Measurements from ENCODE around the gene RPS18. TPM values are rescaled to one million over a fixed set of nuclear protein-coding genes. Genes with fewer than 3 reads are reported as not detected.
A peak's percentile ranks its signal among the peaks of the same experiment; 100 is the strongest.
"Not testable (repeated sequence)": the region's sequence is repeated elsewhere in the genome, so short reads cannot be mapped to it uniquely, and the experiment has no call there.

The RPS18 gene
- 4,710 and 5,877 TPM in 2 replicates for total RNA-seq

GRCh38 chr6:33271468-33272274 is at the start of gene RPS18, which contains the start of gene VPS52:
RPS18 (plus strand) TSS chr6:33272075; CDS start chr6:33272120, 45 bp downstream.
VPS52 (minus strand) TSS chr6:33271876; CDS start chr6:33271675, 201 bp downstream.
- DNase-seq = peak; percentile 79
- intact Hi-C loops (cut with micrococcal nuclease) = loop anchor here (1.0 to 5.0 kb wide), 9 partner anchors 18 to 516 kb away; partner anchors contain the start of genes CUTA, LEMD2, PFDN6 and RING1
- Mint-ChIP-seq H3K4me3 (peak within 1 kb of the TSS; percentile 100), H3K9me3 (no peaks in the 10 kb centered on the region), H3K4me1 (peaks cover 59% of the 10 kb centered on the region), H3K27me3 (no peaks in the 10 kb centered on the region), H3K36me3 (ENCODE audit: low read depth) (peaks cover 86% of the 10 kb centered on the region), H3K27ac (peak within 1 kb of the TSS; percentile 100)
- POLR2A ChIA-PET = interaction anchor here (0.6 to 3.9 kb wide), 50 partner anchors 10 to 1606 kb away, joined by 3 to 80 read pairs (median 5); partner anchors contain the start of genes ABHD16A, BAK1, CSNK2B and CUTA
- TF ChIP-seq CTCF (IDR thresholded peaks at IDR 0.05) = no peak
- CTCF ChIA-PET = interaction anchor here (1.0 to 2.0 kb wide), 5 partner anchors 17 to 272 kb away, joined by 3 to 11 read pairs (median 6); partner anchors contain the start of genes PFDN6 and WDR46
- ATAC-seq (ENCODE audit: low read depth) = peak; percentile 84

GRCh38 chr6:33226503-33227120 is 45.3 kb upstream of the RPS18 start:
- H3K27ac Mint-ChIP-seq; intact Hi-C loops (cut with micrococcal nuclease); DNase-seq; ATAC-seq (ENCODE audit: low read depth); POLR2A ChIA-PET; H3K36me3 Mint-ChIP-seq (ENCODE audit: low read depth); H3K9me3 Mint-ChIP-seq; H3K4me1 Mint-ChIP-seq; H3K4me3 Mint-ChIP-seq: not testable (repeated sequence)
- CTCF ChIA-PET = interaction anchor here (1.2 kb wide), 1 partner anchor 20 kb away, joined by 3 read pairs; no protein-coding TSS in a partner anchor
- peaks cover 34% of the 10 kb centered on the region for H3K27me3 Mint-ChIP-seq

GRCh38 chr6:33235221-33235634 is 36.6 kb upstream of the RPS18 start:
- ChIA-PET POLR2A (interaction anchor here (0.7 to 1.2 kb wide), 2 partner anchors 29 to 36 kb away, joined by 3 to 5 read pairs; no protein-coding TSS in a partner anchor), CTCF (no interaction called here)
- H3K27ac Mint-ChIP-seq = no peak overlapping the region
- H3K36me3 Mint-ChIP-seq (ENCODE audit: low read depth) = no peaks in the 10 kb centered on the region
- H3K27me3 Mint-ChIP-seq = peaks cover 34% of the 10 kb centered on the region
- ATAC-seq (ENCODE audit: low read depth) (no peak), DNase-seq (no peak)
- no peak overlapping the region for H3K4me3 Mint-ChIP-seq
- H3K9me3 Mint-ChIP-seq = no peaks in the 10 kb centered on the region
- TF ChIP-seq CTCF (IDR thresholded peaks at IDR 0.05) = no peak
- intact Hi-C loops (cut with micrococcal nuclease) = no loop called here
- H3K4me1 Mint-ChIP-seq = no peaks in the 10 kb centered on the region

GRCh38 chr6:33236328-33236727 is 35.5 kb upstream of the RPS18 start:
- intact Hi-C loops (cut with micrococcal nuclease) = no loop called here
- ATAC-seq (ENCODE audit: low read depth) (no peak), DNase-seq (no peak)
- Mint-ChIP-seq H3K27me3 (peaks cover 31% of the 10 kb centered on the region), H3K9me3 (no peaks in the 10 kb centered on the region), H3K36me3 (ENCODE audit: low read depth) (no peaks in the 10 kb centered on the region), H3K4me3 (no peak overlapping the region), H3K27ac (no peak overlapping the region), H3K4me1 (no peaks in the 10 kb centered on the region)
- no peak for TF ChIP-seq CTCF (IDR thresholded peaks at IDR 0.05)
- ChIA-PET CTCF (no interaction called here), POLR2A (interaction anchor here (0.7 to 1.2 kb wide), 2 partner anchors 37 to 1311 kb away, joined by 3 to 5 read pairs; no protein-coding TSS in a partner anchor)

- TF ChIP-seq CTCF (IDR thresholded peaks at IDR 0.05) = no peak
- Mint-ChIP-seq H3K4me3 (no peak overlapping the region), H3K9me3 (no peaks in the 10 kb centered on the region), H3K36me3 (ENCODE audit: low read depth) (no peaks in the 10 kb centered on the region), H3K4me1 (peaks cover 1% of the 10 kb centered on the region), H3K27ac (no peak overlapping the region), H3K27me3 (peaks cover 28% of the 10 kb centered on the region)
- POLR2A ChIA-PET = no interaction called here
- intact Hi-C loops (cut with micrococcal nuclease) = no loop called here
- ATAC-seq (ENCODE audit: low read depth) (no peak), DNase-seq (no peak)
- CTCF ChIA-PET = no interaction called here
These were observed 35.0 kb upstream of the RPS18 start for GRCh38 chr6:33236852-33237251.
